HG02852 (cell line): ENCODE measurements around the gene PPP6R2.

ENCODE experiments used
- ATAC-seq: cut with Tn5 transposase; IDR thresholded peaks from one replicate; pipeline ENCODE4 v1.9.1; 2021; ENCODE audit warnings: mild to moderate bottlenecking, moderate library complexity; ENCODE audit not compliant: unreplicated experiment

PPP6R2 gene

DNA sequence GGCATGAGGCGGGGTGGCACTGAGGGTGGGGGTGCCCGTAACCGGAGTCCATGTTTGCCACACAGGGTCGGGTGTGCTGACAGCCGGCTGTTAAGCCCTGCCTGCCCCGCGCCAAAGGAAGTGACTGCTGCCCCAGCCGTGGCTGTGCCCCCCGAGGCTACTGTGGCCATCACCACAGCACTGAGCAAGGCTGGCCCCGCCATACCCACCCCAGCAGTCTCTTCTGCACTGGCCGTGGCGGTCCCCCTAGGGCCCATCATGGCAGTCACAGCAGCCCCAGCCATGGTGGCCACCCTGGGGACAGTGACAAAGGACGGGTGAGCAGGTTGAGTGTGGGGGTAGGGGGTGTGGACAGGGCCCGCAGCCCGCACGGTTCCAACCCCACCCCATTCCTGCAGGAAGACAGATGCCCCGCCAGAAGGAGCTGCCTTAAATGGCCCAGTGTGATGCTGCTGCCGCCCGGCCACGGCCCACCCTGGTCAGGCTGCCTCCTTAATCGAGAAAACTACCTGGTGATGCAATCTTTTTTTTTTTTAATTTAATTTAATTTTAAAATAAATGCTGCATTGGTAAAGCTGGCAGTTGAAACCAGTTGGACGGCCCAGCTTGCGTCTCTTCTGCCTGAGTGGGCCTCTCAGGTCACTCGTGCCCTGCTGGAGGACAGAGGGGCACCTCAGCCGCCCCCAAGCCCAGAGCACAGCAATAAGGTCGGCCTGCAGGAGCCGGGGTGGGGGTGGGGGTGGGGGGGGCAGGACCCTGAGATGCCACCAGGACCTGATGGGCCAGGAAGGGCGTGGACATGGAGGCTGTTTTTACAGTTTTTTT is 100.9 kb downstream of the PPP6R2 start:
- ATAC-seq = no peak

DNA sequence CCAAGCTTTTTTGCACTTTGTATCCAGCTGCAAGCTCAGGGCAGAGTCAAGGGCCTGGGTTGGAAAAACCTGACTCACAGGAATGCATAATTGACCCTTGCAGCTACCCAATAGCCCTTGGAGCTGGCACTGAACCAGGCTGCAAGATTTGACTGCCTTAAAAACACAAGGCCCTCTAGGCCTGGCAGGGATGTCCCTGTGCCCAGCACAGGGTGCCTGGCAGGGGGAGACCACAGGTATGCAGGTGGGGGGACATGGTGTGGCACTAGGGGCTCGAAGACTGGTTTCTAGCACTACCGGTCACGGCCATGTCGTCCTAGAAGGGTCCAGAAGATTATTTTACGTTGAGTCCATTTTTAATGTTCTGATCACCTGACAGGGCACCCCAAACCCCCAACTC is 101.5 kb downstream of the PPP6R2 start:
- no peak for ATAC-seq

DNA sequence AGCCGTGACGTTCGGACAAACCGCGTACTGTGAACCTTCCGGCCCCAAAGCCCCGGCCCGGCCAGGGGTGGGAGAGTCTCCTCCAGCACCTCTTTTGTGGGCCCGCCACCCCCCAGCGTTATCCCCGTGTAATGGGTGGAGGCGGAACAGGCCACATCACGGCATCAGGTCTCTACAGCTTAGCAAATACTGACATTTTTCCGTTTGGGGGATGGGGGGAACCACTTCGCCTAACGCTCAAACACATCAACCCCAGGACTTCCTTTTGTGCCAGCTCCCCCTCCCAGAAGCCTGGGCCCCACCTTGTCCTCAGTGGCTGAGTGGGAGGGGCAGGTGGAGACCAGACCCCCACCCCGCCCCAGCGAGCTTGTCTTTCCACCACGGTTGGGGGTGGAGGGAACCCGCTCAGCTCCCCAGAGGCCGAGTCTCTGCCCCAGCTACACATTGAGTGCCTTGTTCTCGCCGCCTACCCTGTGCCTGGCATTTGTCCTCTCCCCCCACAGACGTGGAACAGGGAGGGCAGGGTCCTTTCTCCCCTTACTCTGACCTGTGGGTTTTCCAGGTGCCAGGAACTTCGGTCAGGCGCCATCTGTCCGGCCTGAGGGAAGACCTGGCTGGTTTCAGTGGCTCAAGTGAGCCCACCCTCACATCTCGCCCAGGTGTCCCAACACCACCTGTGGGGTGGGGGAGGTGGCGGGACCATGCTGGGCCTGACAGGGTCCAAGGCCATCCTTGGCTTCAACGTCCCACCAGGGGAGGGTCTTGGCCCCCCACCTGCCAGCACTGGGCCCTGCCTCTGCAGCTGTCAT is 102.1 kb downstream of the PPP6R2 start:
- no peak for ATAC-seq

DNA sequence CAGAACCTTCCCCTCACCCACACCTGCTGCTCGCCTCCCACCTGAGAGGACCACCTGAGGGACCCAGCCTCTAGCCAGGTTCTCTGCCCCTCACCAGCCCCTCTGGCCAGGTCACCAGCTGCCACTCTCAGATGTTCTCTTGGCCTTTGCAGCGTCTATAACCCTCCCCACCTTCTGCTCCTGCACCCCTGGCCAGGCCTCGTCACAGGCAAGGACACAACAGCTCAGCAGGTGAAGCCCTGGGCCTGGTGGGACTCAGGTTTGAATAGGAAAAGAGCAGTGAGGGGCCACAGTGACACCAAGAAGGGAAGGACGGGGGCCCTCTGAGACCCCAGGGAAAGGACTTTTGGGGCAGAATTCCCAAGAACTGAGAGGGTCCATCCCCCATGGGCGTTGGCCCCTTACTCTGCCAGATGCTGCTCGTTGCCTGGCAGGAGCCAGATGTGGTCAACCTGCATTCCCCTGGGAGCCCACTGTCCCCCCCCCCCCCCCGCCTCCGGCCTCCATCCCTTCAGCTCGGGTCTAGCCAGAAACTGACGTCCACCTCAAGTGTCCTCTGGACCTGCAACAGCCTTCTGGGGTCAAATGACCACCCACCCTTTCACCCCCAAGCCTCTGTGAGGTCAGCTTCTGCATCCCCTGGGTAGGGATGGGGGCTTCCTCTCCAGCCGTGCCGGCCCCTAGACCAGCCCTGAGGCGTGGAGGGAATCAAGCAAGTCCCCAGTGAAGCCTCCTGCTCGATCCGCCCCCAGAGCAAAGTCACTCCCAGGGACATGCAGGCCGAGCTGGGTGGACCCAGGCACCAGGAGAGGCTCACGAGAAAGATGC is 103.0 kb downstream of the PPP6R2 start:
- no peak for ATAC-seq

- no peak for ATAC-seq
Measured at GRCh38 chr22:50446708-50447575, 103.8 kb downstream of the PPP6R2 start.

GRCh38 chr22:50447576-50448551 is 104.7 kb downstream of the PPP6R2 start:
- ATAC-seq = no peak

GRCh38 chr22:50452649-50453048 is 109.5 kb downstream of the PPP6R2 start:
- ATAC-seq = no peak

- no peak for ATAC-seq
Measured at GRCh38 chr22:50454556-50455075, 111.5 kb downstream of the PPP6R2 start.

GRCh38 chr22:50455201-50455600 is 112.1 kb downstream of the PPP6R2 start:
- no peak for ATAC-seq

GRCh38 chr22:50456026-50456425 is 112.9 kb downstream of the PPP6R2 start:
- no peak for ATAC-seq

- ATAC-seq = no peak
Measured at GRCh38 chr22:50456466-50457234, 113.5 kb downstream of the PPP6R2 start.

DNA sequence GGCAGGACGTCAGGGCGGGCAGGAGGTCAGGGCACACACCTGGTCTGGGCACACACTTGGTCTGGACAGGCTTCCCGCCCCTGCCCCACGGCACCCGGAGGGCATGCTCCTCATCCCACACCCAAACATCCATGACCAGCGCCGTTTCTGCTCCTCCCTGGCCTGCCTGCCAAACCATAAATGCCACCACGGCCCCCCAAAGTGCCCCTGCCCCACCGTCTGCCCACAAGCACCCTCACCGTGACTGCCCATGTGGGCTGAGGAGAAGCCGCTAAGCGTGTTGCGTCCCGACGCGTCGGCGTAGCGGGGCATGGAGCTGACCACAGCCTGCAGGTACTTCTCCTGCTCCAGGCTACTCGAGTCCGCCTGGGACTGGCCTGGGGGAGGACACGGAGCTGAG is 115.9 kb downstream of the PPP6R2 start:
- no peak for ATAC-seq

DNA sequence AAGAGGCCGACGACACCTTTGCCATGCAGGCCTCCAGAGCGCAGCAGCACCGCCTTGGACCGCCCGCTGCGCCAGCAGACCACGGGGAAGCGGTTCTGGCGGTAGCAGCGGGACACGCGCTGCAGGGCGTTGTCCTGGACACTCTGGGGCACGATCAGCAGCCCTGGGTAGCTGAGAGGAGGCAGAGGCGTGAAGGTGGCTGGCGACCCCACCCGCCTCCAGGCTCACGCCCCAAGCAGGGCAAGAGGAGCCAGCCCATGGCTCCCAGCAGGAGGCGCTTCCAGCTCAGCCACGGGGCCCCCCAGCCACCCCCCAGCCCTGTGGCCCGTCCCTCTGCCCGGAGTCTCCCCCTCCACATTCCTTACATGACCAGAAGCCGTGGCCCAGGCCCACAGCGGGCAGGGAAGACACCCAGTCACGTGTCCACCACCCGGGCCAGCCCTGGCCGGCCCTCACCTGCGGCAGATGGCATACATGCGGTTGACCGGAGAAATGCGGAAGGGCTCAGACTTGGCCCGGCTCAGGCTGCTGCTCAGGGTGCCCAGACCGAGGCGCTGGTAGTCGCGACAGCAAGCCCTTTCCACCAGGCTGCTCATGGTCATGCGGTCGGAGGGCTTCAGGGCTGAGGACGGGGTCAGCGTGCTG is 116.5 kb downstream of the PPP6R2 start:
- ATAC-seq = no peak

DNA sequence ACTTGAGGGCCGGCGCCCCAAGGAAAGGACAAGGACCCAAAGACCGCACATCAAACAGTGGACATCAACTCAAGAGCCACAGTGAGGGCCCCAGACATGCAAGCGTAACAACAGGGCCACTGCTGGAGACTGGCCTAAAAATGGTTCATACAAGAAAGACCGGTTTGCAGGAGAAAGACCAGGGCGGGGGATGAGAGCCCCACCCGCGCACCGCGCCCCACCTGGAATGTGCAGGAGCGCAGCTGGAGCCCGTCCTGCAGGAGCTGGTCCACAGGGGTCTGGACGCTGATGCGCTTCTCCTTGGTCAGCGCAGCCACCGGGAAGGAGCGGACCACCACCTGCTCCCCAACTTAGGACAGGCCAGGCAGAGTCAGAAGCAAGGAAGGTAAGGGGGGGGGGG is 117.8 kb downstream of the PPP6R2 start:
- no peak for ATAC-seq

DNA sequence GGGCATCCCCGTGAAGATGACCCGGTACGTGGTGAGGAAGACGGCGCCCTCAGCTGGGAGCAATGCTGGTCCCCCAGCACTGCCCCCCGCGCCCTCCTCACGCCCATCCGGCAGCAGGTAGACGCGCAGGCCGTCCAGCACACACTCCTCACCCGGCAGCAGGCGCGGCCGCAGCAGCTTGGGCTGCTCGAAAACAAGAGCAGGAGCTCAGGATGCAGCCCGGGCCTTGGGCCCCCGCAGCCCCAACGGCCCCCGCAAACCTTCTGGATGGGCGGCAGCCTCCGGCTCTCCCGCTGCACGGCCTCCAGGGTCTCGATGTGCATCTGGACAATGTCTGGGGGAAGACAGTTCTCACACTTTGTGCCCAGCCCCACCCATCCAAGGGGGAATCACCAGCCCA is 118.4 kb downstream of the PPP6R2 start:
- ATAC-seq = no peak

DNA sequence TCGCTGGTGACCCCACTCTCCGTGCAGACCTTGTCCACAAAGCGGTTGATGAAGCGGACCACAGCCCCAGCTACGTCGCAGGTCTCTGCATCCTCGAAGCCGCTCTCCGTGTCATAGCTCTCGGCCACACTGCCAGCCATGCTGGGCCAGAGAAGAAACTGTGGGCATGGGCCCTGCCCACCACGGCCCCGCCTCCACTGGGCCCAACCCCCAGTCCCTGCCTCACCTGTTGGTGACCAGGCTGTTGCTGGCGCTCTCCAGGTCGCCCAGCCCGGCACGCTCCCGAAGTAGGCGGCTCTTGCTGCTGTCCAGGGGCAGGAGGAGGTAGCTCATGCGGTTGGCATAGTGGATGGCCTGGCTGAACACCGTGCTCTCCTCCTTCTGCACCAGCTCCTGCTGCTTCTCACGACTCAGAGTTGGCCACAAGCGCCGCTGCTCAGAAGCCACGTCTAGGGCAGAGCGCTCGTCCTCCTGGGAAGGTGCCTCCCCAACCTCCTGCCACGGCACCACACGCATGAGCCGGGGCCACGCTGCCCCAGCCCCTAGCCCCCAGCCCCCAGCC is 118.9 kb downstream of the PPP6R2 start:
- ATAC-seq = no peak

DNA sequence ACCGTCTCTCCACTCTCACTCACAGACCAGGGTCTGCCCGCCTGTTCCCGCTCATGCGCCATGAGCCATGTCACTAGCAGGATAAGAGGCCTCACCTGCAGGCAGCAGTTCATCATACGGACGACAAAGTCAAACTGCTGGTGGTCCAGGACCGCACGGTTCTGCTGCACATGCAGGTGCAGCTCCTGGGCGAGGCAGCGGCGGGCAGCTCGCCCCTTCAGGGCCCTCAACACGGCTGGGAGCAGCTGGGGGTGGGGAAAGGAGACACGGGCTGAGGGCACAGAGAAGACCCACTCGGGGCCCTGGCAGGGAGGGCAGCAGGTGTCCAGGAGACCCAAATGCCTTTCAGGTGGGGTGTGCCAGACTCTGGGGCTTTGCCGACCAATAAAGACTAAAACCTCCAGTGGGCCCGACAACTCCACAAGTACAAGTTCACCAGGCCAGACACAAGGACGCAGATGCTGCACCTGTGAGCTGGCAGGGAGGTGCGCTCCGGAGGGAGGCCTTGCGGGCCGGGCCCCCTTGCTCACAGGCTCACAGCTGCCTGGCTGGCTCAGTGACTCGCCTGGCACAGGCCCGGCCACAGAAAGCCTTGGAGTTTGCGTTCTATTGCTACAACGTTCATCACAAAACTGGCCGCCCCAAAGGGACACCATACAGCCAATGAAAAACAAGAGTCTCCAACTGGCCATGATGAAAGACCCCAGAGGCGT is 120.2 kb downstream of the PPP6R2 start:
- ATAC-seq = no peak
